PC-3 (cell line): ENCODE results near the gene FAM234A. TPM values are rescaled to one million over a fixed set of nuclear protein-coding genes. Genes with fewer than 3 reads are reported as not detected.

Experiments used
- ATAC-seq: fragments of 200-7000 bp; cut with Tn5 transposase; 2 replicates; pipeline ENCODE4 v1.9.1; 2020; ENCODE audit warnings: mild to moderate bottlenecking, moderate library complexity
- BruUV-seq: library from RNA; stranded (reverse); fragments of 400-500 nt; replicated peaks from 2 replicates; lab custom pipeline; 2021; lab: Mats Ljungman, UMichigan
- CTCF ChIA-PET: fragments of 300-600 bp; sonication (Branson Sonifier 250); formaldehyde crosslinking; loops from one replicate; lab custom pipeline; 2022; ENCODE audit warnings: antibody characterized with exemption; lab: Charles Lee
- POLR2A ChIA-PET: fragments of 300-600 bp; sonication (Branson Sonifier 250); formaldehyde crosslinking; loops from one replicate; lab custom pipeline; 2022; ENCODE audit warnings: antibody characterized with exemption; ENCODE audit not compliant: unreplicated experiment; lab: Charles Lee
- DNase-seq: peaks from one replicate; pipeline ENCODE4 v3.0.0-alpha.2; 2015
- H2AFZ ChIP-seq: fragments of 300-600 bp; sonication (generic); 2 replicates; pipeline ENCODE4 v1.6.0; 2016; ENCODE audit warnings: antibody characterized with exemption, low read length
- H3F3A ChIP-seq: fragments of 300-600 bp; sonication (generic); one replicate; pipeline ENCODE4 v1.6.0; 2017; ENCODE audit warnings: antibody characterized with exemption, low read length, control low read depth, mild to moderate bottlenecking; ENCODE audit not compliant: unreplicated experiment
- H3K27ac ChIP-seq: fragments of 300-600 bp; sonication (generic); 2 replicates; pipeline ENCODE4 v1.5.1; 2016; ENCODE audit warnings: mild to moderate bottlenecking, low read length
- H3K27me3 ChIP-seq: fragments of 300-600 bp; sonication (generic); 2 replicates; pipeline ENCODE4 v1.6.1; 2016; ENCODE audit warnings: low read length, mixed read lengths
- H3K36me3 ChIP-seq: fragments of 300-600 bp; sonication (generic); 2 replicates; pipeline ENCODE4 v1.6.1; 2016; ENCODE audit warnings: low read depth, mixed run types, low read length, mixed read lengths
- H3K4me1 ChIP-seq: fragments of 300-600 bp; sonication (generic); 2 replicates; pipeline ENCODE4 v1.5.1; 2016; ENCODE audit warnings: low read length; ENCODE audit not compliant: insufficient read depth
- H3K4me2 ChIP-seq: fragments of 300-600 bp; sonication (generic); 2 replicates; pipeline ENCODE4 v1.6.0; 2016; ENCODE audit warnings: low read length
- H3K4me3 ChIP-seq: fragments of 300-600 bp; sonication (generic); 2 replicates; pipeline ENCODE4 v1.5.1; 2016; ENCODE audit warnings: mild to moderate bottlenecking, low read length, mixed read lengths
- H3K79me2 ChIP-seq: fragments of 300-600 bp; sonication (generic); 2 replicates; pipeline ENCODE4 v1.6.1; 2017; ENCODE audit warnings: low read length, mixed read lengths
- H3K9ac ChIP-seq: fragments of 300-600 bp; sonication (generic); 2 replicates; pipeline ENCODE4 v1.6.0; 2016; ENCODE audit warnings: mild to moderate bottlenecking, low read length
- H3K9me2 ChIP-seq: fragments of 300-600 bp; sonication (generic); replicated peaks from 2 replicates; pipeline ENCODE4 v1.6.1; 2016; ENCODE audit warnings: mixed run types, low read length, mixed read lengths
- H3K9me3 ChIP-seq: fragments of 300-600 bp; sonication (generic); 2 replicates; pipeline ENCODE4 v1.6.1; 2016; ENCODE audit warnings: low read length, mixed read lengths
- H4K20me1 ChIP-seq: fragments of 300-600 bp; sonication (generic); 2 replicates; pipeline ENCODE4 v1.6.1; 2016; ENCODE audit warnings: low read length, mixed read lengths
- EZH2 ChIP-seq: fragments of 300-600 bp; sonication (generic); IDR thresholded peaks from one replicate; pipeline ENCODE4 v1.6.1; 2017; ENCODE audit warnings: antibody characterized with exemption, mild to moderate bottlenecking, low read length; ENCODE audit not compliant: unreplicated experiment
- EZH2phosphoT487 ChIP-seq: fragments of 300-600 bp; sonication (generic); IDR thresholded peaks from 2 replicates; pipeline ENCODE4 v1.6.1; 2018; ENCODE audit warnings: mild to moderate bottlenecking, antibody characterized with exemption, low read length, borderline replicate concordance
- intact Hi-C: fragments of 100-400 bp; cut with micrococcal nuclease; formaldehyde crosslinking; loops from 2 replicates; pipeline ENCODE4 v1.9.0; 2023
- total RNA-seq: library from RNA; depleted of rRNA; stranded (reverse); fragments of >200 nt; gene quantifications from 2 replicates; pipeline ENCODE4 v1.2.3, GENCODE V29; 2014
- TF ChIP-seq, protein P1 (sequence below): fragments of 300-600 bp; sonication (generic); conservative IDR thresholded peaks from 2 replicates; pipeline ENCODE4 v1.5.1; 2017; ENCODE audit warnings: antibody characterized with exemption, low read depth, mild to moderate bottlenecking, low read length

The FAM234A gene
- total RNA-seq, 1 experiment from 2014 or later, result 31.4 TPM

DNA sequence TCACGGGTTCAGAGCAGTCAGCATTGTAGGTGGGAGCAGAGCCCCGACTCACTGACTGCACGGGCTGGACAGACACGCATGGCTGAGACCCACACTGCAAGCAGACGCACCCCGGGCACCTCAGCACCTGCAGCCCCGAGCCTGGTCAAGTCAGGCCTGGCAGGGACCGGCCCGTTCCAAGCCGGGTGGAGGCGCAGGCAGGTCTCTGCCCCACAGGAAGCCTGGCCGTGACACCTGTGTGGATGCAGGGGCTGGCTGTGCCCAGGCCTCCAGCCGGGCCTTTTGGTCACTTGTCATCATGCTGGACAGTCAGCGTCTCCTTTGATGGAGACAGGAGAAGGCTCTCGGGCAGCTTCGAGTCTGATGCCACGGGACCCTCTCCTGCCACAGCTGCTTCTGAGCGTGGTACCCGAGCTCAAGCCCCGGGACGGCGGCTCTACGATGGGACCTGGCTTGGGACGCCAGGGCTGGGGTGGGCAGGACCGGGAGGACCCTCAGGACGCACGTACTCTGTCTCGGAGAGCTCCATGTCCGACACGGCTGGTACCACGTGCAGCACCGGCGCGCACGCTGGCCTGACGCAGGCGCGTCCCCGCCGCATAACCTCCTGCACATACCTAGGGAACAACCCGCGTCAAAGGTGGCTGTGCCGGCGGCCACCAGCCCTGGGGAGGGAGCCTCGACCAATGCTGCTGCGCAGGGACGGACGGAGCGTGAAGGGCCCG lies 56.2 kb downstream of the FAM234A start:
- H3K9ac ChIP-seq, result no peak overlapping the region
- H3K27ac ChIP-seq, result no peak overlapping the region
- no TSS peak for BruUV-seq
- no peaks in the 10 kb centered on the region; the same call in 1 of the 2 replicates for H3K36me3 ChIP-seq
- POLR2A ChIA-PET, result no interaction called here
- H3F3A ChIP-seq, result no peaks in the 10 kb centered on the region
- ATAC-seq (no peak), DNase-seq (no peak)
- no peaks in the 10 kb centered on the region for H3K9me2 ChIP-seq
- no peaks in the 10 kb centered on the region for H3K9me3 ChIP-seq
- CTCF ChIA-PET, result no interaction called here
- H3K27me3 ChIP-seq, result no peaks in the 10 kb centered on the region
- no peaks in the 10 kb centered on the region for H3K79me2 ChIP-seq
- no peak overlapping the region for H3K4me2 ChIP-seq
- H3K4me3 ChIP-seq, result no peak overlapping the region
- H4K20me1 ChIP-seq, result no peaks in the 10 kb centered on the region
- no peaks in the 10 kb centered on the region for H3K4me1 ChIP-seq
- H2AFZ ChIP-seq, result no peak overlapping the region
- no peak for TF ChIP-seq EZH2
- TF ChIP-seq, protein P1, sequence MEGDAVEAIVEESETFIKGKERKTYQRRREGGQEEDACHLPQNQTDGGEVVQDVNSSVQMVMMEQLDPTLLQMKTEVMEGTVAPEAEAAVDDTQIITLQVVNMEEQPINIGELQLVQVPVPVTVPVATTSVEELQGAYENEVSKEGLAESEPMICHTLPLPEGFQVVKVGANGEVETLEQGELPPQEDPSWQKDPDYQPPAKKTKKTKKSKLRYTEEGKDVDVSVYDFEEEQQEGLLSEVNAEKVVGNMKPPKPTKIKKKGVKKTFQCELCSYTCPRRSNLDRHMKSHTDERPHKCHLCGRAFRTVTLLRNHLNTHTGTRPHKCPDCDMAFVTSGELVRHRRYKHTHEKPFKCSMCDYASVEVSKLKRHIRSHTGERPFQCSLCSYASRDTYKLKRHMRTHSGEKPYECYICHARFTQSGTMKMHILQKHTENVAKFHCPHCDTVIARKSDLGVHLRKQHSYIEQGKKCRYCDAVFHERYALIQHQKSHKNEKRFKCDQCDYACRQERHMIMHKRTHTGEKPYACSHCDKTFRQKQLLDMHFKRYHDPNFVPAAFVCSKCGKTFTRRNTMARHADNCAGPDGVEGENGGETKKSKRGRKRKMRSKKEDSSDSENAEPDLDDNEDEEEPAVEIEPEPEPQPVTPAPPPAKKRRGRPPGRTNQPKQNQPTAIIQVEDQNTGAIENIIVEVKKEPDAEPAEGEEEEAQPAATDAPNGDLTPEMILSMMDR, result no peak
- TF ChIP-seq EZH2phosphoT487, result no peak
- intact Hi-C loops, result no loop called here

DNA sequence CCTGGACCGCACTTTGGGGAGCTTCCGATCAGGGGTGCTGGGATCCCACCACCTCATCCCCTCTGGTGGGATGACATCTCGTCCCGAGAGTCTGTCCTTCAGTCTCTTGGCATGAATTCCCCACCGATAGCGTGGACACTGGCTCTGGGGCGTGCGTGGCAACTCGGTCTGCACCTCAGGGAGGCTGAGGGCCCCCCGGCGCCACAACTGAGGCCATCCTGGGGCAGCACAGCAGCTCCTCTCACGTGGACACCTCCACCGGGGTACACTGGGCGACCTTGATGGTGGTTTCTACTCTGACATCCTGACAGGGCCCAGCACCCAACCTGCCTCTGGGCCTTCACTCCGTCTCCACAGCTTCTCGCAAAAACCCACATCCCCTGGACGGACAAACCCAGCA lies 56.9 kb downstream of the FAM234A start:
- BruUV-seq, result no TSS peak
- intact Hi-C loops, result no loop called here
- Histone ChIP-seq H4K20me1 (no peaks in the 10 kb centered on the region), H3K4me3 (no peak overlapping the region), H3K27me3 (no peaks in the 10 kb centered on the region), H3K4me1 (no peaks in the 10 kb centered on the region), H3K36me3 (no peaks in the 10 kb centered on the region), H2AFZ (no peak overlapping the region), H3K9ac (no peak overlapping the region), H3K27ac (no peak overlapping the region), H3K4me2 (no peak overlapping the region), H3K9me2 (no peaks in the 10 kb centered on the region), H3F3A (no peaks in the 10 kb centered on the region), H3K79me2 (no peaks in the 10 kb centered on the region), H3K9me3 (no peaks in the 10 kb centered on the region)
- TF ChIP-seq EZH2, result no peak
- TF ChIP-seq, protein P1, result no peak
- TF ChIP-seq EZH2phosphoT487, result no peak
- DNase-seq, result no peak
- ChIA-PET CTCF (no interaction called here), POLR2A (no interaction called here)
- no peak for ATAC-seq

DNA sequence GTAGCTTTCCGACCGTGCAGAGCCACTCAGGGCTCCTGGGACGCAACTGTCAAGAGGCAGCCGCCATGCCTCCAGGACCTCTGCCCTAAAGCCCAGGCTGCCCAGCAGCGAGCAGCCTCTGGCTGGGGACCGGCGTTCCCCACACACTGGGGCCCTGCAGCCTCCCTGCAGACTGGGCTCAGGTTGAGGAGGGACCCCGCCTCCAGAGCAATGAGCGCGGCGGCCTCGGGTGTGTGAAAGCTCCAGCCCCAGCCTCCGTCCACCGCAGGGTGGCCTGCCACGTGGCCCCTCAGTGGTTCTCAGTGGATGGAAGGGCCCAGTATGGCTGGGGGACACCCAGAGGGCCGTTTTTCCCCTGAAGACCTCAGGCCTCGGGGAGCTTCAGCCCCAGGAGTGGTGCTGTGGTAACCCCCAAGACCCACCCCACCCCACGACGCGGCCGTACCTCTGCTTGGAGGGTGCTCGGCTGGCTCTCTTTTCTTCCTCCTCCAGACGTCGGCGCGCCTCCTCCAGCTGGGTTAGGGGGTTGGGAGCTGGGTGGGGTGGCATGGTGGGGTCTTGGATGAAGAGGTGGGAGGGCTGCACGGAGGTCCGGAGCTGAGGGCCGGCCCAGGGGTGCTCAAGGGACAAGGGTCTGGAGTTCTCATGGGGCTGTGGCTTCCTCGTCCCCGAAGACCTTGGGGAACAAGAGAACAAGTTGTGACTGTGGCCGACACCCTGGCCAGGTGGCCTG lies 58.6 kb downstream of the FAM234A start:
- POLR2A ChIA-PET, result no interaction called here

More for the DNA sequence above, 58.6 kb downstream of the FAM234A start:
- no peaks in the 10 kb centered on the region for H3K4me1 ChIP-seq
- H3K4me2 ChIP-seq, result no peak overlapping the region
- CTCF ChIA-PET, result no interaction called here
- H3K4me3 ChIP-seq, result no peak overlapping the region
- H2AFZ ChIP-seq, result no peak overlapping the region
- H3K9me2 ChIP-seq, result no peaks in the 10 kb centered on the region
- no peaks in the 10 kb centered on the region for H3K36me3 ChIP-seq
- intact Hi-C loops, result no loop called here
- H3K27ac ChIP-seq, result no peak overlapping the region
- ATAC-seq (no peak), DNase-seq (no peak)
- H4K20me1 ChIP-seq, result no peaks in the 10 kb centered on the region
- no peaks in the 10 kb centered on the region for H3F3A ChIP-seq
- no peaks in the 10 kb centered on the region for H3K9me3 ChIP-seq
- TF ChIP-seq EZH2phosphoT487 (no peak), EZH2 (no peak)
- TF ChIP-seq, protein P1, result no peak
- BruUV-seq, result no TSS peak
- no peaks in the 10 kb centered on the region for H3K79me2 ChIP-seq
- no peak overlapping the region for H3K9ac ChIP-seq
- H3K27me3 ChIP-seq, result no peaks in the 10 kb centered on the region
